ENCODE measurements around the gene ATP2C2. TPM values are rescaled to one million over a fixed set of nuclear protein-coding genes. Genes with fewer than 3 reads are reported as not detected.

ATP2C2 gene
- total and polyA plus RNA-seq, 2 donors (not counting 1 experiment from before 2014, with no cell fraction given) = not detected

DNA sequence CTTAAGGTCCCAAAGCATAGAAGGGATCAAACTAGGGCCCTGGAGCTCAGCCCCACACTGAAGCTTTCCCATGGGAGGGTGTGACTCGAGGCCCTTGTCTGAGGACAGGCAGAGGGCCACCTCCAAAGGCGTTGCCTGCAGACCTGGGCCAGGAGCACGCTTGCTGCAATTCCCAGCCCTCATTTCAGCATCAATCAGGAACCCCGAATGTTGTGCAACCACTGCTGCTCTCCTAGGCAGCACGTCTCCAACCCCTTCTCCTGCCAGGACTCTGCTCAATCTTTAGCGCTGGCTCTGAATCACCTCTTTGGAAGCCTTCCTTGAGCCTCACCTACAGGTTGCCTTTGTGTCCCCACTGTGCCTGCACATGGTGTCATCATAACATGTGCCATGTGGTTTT is 14.0 kb upstream of the ATP2C2 start:
- no peaks in the 10 kb centered on the region for H3K9me3 ChIP-seq (ENCODE audit: control insufficient read depth, insufficient read depth, low read depth, low read length)
- no peaks in the 10 kb centered on the region for H3K79me2 ChIP-seq (ENCODE audit: control insufficient read depth, insufficient read depth, low read length)
- no peaks in the 10 kb centered on the region for H3K36me3 ChIP-seq (ENCODE audit: control insufficient read depth, insufficient read depth, low read length)
- H4K20me1 ChIP-seq (ENCODE audit: control insufficient read depth, extremely low read depth, insufficient read depth, low read length) = no peaks in the 10 kb centered on the region
- TF ChIP-seq, protein P1, sequence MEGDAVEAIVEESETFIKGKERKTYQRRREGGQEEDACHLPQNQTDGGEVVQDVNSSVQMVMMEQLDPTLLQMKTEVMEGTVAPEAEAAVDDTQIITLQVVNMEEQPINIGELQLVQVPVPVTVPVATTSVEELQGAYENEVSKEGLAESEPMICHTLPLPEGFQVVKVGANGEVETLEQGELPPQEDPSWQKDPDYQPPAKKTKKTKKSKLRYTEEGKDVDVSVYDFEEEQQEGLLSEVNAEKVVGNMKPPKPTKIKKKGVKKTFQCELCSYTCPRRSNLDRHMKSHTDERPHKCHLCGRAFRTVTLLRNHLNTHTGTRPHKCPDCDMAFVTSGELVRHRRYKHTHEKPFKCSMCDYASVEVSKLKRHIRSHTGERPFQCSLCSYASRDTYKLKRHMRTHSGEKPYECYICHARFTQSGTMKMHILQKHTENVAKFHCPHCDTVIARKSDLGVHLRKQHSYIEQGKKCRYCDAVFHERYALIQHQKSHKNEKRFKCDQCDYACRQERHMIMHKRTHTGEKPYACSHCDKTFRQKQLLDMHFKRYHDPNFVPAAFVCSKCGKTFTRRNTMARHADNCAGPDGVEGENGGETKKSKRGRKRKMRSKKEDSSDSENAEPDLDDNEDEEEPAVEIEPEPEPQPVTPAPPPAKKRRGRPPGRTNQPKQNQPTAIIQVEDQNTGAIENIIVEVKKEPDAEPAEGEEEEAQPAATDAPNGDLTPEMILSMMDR (conservative IDR thresholded peaks at IDR 0.05 in 1 of 2, IDR thresholded peaks at IDR 0.05 in 1 of 2; ENCODE audit: low read depth in 1 of 2, low read length in 2 of 2) = no peak
- TF ChIP-seq EZH2 (IDR thresholded peaks at IDR 0.05; ENCODE audit: low read length, missing control alignments) = no peak
- H3K4me2 ChIP-seq (ENCODE audit: extremely low read depth, insufficient read depth, low read length) = no peak overlapping the region
- H3K9ac ChIP-seq (ENCODE audit: insufficient read depth, low read length) = no peak overlapping the region
- no peak overlapping the region for H3K27ac ChIP-seq (ENCODE audit: insufficient read depth, low read length)
- H3K4me3 ChIP-seq (replicated peaks in 1 of 4; ENCODE audit: control extremely low read depth in 1 of 4, insufficient read depth in 1 of 4, low read depth in 3 of 4, low read length in 4 of 4) = no peak overlapping the region
- no peaks in the 10 kb centered on the region for H3K4me1 ChIP-seq (ENCODE audit: control insufficient read depth, extremely low read depth, insufficient read depth, low read length)
- no peaks in the 10 kb centered on the region for H3K27me3 ChIP-seq (ENCODE audit: control insufficient read depth, insufficient read depth, low read length)
- DNase-seq (ENCODE audit: low read depth in 2 of 2) = no peak
- no peak overlapping the region for H2AFZ ChIP-seq (ENCODE audit: low read length)

DNA sequence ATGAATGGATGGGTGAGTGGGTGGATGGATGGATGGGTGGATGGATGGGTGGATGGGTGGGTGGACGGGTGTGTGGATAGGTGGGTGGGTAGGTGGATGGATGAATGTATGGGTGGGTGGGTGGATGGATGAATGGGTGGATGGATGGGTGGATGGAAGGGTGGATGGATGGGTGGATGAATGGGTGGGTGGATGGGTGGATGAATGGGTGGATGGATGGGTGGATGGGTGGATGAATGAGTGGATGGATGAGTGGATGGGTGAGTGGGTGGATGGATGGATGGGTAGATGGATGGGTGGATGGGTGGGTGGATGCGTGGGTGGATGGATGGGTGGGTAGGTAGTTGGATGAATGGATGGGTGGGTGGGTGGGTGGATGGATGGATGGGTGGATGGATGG is 13.2 kb upstream of the ATP2C2 start:
- Histone ChIP-seq H3K27ac (ENCODE audit: insufficient read depth, low read length) (no peak overlapping the region), H3K9ac (ENCODE audit: insufficient read depth, low read length) (no peak overlapping the region), H3K36me3 (ENCODE audit: control insufficient read depth, insufficient read depth, low read length) (no peaks in the 10 kb centered on the region), H3K4me2 (ENCODE audit: extremely low read depth, insufficient read depth, low read length) (no peak overlapping the region), H3K4me1 (ENCODE audit: control insufficient read depth, extremely low read depth, insufficient read depth, low read length) (no peaks in the 10 kb centered on the region), H3K9me3 (ENCODE audit: control insufficient read depth, insufficient read depth, low read depth, low read length) (no peaks in the 10 kb centered on the region), H3K79me2 (ENCODE audit: control insufficient read depth, insufficient read depth, low read length) (no peaks in the 10 kb centered on the region), H4K20me1 (ENCODE audit: control insufficient read depth, extremely low read depth, insufficient read depth, low read length) (no peaks in the 10 kb centered on the region), H3K4me3 (replicated peaks in 1 of 4; ENCODE audit: control extremely low read depth in 1 of 4, insufficient read depth in 1 of 4, low read depth in 3 of 4, low read length in 4 of 4) (no peak overlapping the region), H3K27me3 (ENCODE audit: control insufficient read depth, insufficient read depth, low read length) (no peaks in the 10 kb centered on the region), H2AFZ (ENCODE audit: low read length) (no peak overlapping the region)
- DNase-seq (ENCODE audit: low read depth in 2 of 2) = no peak
- TF ChIP-seq, protein P1 (conservative IDR thresholded peaks at IDR 0.05 in 1 of 2, IDR thresholded peaks at IDR 0.05 in 1 of 2; ENCODE audit: low read depth in 1 of 2, low read length in 2 of 2) = no peak
- TF ChIP-seq EZH2 (IDR thresholded peaks at IDR 0.05; ENCODE audit: low read length, missing control alignments) = no peak

DNA sequence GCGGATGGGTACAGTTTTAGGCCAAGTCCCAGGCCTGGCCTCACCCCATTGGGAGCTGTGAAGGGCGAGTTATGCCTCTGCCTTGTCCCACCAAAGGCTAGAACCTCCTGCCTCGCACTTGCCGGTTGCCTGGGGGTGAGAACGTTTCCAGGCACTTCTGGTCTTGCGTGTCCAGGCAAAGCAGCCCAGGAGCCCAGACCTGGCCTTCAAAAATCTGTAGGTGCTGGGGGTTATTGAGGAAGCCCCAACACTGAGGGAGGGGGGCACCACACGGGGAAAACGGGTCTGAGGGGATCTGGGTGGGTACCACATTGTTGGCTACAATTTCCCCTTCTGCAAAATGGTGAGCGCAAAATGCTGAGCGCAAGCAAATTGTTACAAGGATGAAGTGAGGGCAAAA is 12.2 kb upstream of the ATP2C2 start:
- Histone ChIP-seq H3K36me3 (ENCODE audit: control insufficient read depth, insufficient read depth, low read length) (no peaks in the 10 kb centered on the region), H3K4me1 (ENCODE audit: control insufficient read depth, extremely low read depth, insufficient read depth, low read length) (no peaks in the 10 kb centered on the region), H2AFZ (ENCODE audit: low read length) (no peak overlapping the region), H3K9me3 (ENCODE audit: control insufficient read depth, insufficient read depth, low read depth, low read length) (no peaks in the 10 kb centered on the region), H3K27me3 (ENCODE audit: control insufficient read depth, insufficient read depth, low read length) (no peaks in the 10 kb centered on the region), H3K9ac (ENCODE audit: insufficient read depth, low read length) (no peak overlapping the region), H3K4me2 (ENCODE audit: extremely low read depth, insufficient read depth, low read length) (no peak overlapping the region), H3K79me2 (ENCODE audit: control insufficient read depth, insufficient read depth, low read length) (no peaks in the 10 kb centered on the region), H3K4me3 (replicated peaks in 1 of 4; ENCODE audit: control extremely low read depth in 1 of 4, insufficient read depth in 1 of 4, low read depth in 3 of 4, low read length in 4 of 4) (no peak overlapping the region), H3K27ac (ENCODE audit: insufficient read depth, low read length) (no peak overlapping the region), H4K20me1 (ENCODE audit: control insufficient read depth, extremely low read depth, insufficient read depth, low read length) (no peaks in the 10 kb centered on the region)
- TF ChIP-seq EZH2 (IDR thresholded peaks at IDR 0.05; ENCODE audit: low read length, missing control alignments) = no peak
- TF ChIP-seq, protein P1 (conservative IDR thresholded peaks at IDR 0.05 in 1 of 2, IDR thresholded peaks at IDR 0.05 in 1 of 2; ENCODE audit: low read depth in 1 of 2, low read length in 2 of 2) = no peak
- DNase-seq (ENCODE audit: low read depth in 2 of 2) = no peak

All from fibroblast of lung (primary cell).